ENCODE measurements around the gene CELF2.

Gene CELF2

DNA sequence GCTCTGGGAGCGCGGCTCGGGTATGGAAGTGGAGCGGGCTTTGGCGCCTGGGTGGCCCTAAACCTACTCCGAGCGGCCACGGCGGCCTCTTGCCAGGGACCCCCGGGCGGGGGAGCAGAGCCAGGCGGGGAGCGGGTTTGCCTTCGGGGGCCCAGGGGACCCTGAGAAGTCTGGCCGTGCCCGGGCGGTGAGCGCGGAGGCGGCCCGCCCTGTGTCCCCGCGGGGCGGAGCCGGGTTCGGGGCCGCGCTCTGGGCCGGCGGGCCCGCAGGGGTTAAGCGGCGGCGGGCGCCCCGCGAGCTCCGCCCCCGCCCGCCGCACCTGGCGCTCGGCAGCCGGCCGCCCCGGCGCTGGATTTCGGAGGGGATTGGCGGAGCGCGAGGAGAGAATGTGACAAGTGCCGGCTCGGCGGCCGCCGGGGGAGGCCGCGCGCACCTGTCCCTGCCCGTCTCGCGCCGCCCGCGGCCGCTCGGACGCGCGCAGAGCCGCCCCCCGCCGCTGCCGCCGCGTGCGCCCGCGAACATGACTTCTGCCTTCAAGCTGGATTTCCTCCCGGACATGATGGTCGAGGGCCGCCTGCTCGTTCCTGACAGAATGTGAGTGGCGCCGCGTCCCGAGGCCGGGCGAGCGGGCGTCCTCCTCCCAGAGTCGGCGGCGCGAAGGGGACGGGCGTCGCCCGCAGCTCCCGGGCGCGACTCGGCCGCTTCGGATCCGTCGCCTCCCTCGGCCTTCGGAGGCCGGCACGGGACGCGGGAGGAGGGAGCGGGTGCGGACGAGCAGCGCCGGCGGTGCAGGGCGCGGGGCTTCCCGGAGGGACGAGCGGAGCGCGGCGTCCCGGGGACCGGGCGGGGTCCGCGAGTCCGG is at the start of gene CELF2:
CELF2 (plus strand) TSS at position 303 of the 862 bp plus-strand sequence; CDS start at position 521, 218 bp downstream.
- no peaks in the 10 kb centered on the region for H3K9me3 ChIP-seq (ENCODE audit: control insufficient read depth, low read length)
- H3K36me3 ChIP-seq (ENCODE audit: control insufficient read depth, insufficient read depth, low read length, severe bottlenecking): no peaks in the 10 kb centered on the region
- H3K4me3 ChIP-seq (ENCODE audit: low read length): peak within 1 kb of the TSS; percentile 91
- DNase-seq (ENCODE audit: low read depth): peak; percentile 18
- H3K9ac ChIP-seq (ENCODE audit: low read length): peak within 1 kb of the TSS; percentile 88
- H3K4me1 ChIP-seq (ENCODE audit: control insufficient read depth, insufficient read depth, low read length): peaks cover 41% of the 10 kb centered on the region
- no peaks in the 10 kb centered on the region for H3K27me3 ChIP-seq (replicated peaks; ENCODE audit: control insufficient read depth, insufficient read depth, low read length)

DNA sequence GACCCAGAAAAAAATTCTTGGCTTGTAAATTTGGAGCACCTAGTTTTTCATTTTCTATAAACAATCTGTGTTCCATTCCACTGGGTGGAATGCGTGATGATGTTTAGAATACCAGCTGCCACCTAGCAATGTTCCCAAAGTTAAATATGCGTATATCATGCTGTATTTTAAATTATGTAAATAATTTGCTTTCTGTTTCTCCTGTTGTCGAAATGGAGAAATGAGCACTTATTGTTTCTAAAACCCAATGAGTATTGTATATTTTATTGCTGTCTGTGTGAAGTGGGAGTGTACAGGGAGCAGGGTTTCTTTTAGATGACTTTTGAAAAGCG is 49.4 kb upstream of the CELF2 start:
- no peak for DNase-seq (ENCODE audit: low read depth)
- no peak overlapping the region for H3K9ac ChIP-seq (ENCODE audit: low read length)
- no peak overlapping the region for H3K4me3 ChIP-seq (ENCODE audit: low read length)
- no peaks in the 10 kb centered on the region for H3K36me3 ChIP-seq (ENCODE audit: control insufficient read depth, insufficient read depth, low read length, severe bottlenecking)
- no peaks in the 10 kb centered on the region for H3K9me3 ChIP-seq (ENCODE audit: control insufficient read depth, low read length)
- no peaks in the 10 kb centered on the region for H3K27me3 ChIP-seq (replicated peaks; ENCODE audit: control insufficient read depth, insufficient read depth, low read length)
- H3K4me1 ChIP-seq (ENCODE audit: control insufficient read depth, insufficient read depth, low read length): peaks cover 6% of the 10 kb centered on the region

- Histone ChIP-seq H3K9me3 (ENCODE audit: control insufficient read depth, low read length) (no peaks in the 10 kb centered on the region), H3K4me1 (ENCODE audit: control insufficient read depth, insufficient read depth, low read length) (peaks cover 38% of the 10 kb centered on the region), H3K36me3 (ENCODE audit: control insufficient read depth, insufficient read depth, low read length, severe bottlenecking) (no peaks in the 10 kb centered on the region), H3K4me3 (ENCODE audit: low read length) (no peak overlapping the region), H3K27me3 (replicated peaks; ENCODE audit: control insufficient read depth, insufficient read depth, low read length) (no peaks in the 10 kb centered on the region), H3K9ac (ENCODE audit: low read length) (no peak overlapping the region)
- no peak for DNase-seq (ENCODE audit: low read depth)
Measured at GRCh38 chr10:10973310-10973709, 44.4 kb upstream of the CELF2 start.

GRCh38 chr10:10975647-10976046 is 42.0 kb upstream of the CELF2 start:
- peaks cover 46% of the 10 kb centered on the region for H3K4me1 ChIP-seq (ENCODE audit: control insufficient read depth, insufficient read depth, low read length)
- no peak for DNase-seq (ENCODE audit: low read depth)
- no peaks in the 10 kb centered on the region for H3K36me3 ChIP-seq (ENCODE audit: control insufficient read depth, insufficient read depth, low read length, severe bottlenecking)
- no peaks in the 10 kb centered on the region for H3K9me3 ChIP-seq (ENCODE audit: control insufficient read depth, low read length)
- H3K4me3 ChIP-seq (ENCODE audit: low read length): peak overlapping the region; percentile 1
- no peak overlapping the region for H3K9ac ChIP-seq (ENCODE audit: low read length)
- H3K27me3 ChIP-seq (replicated peaks; ENCODE audit: control insufficient read depth, insufficient read depth, low read length): no peaks in the 10 kb centered on the region

GRCh38 chr10:10976652-10977051 is 41.0 kb upstream of the CELF2 start:
- Histone ChIP-seq H3K4me1 (ENCODE audit: control insufficient read depth, insufficient read depth, low read length) (peaks cover 46% of the 10 kb centered on the region), H3K4me3 (ENCODE audit: low read length) (no peak overlapping the region), H3K27me3 (replicated peaks; ENCODE audit: control insufficient read depth, insufficient read depth, low read length) (no peaks in the 10 kb centered on the region), H3K9ac (ENCODE audit: low read length) (peak overlapping the region; percentile 55), H3K9me3 (ENCODE audit: control insufficient read depth, low read length) (no peaks in the 10 kb centered on the region), H3K36me3 (ENCODE audit: control insufficient read depth, insufficient read depth, low read length, severe bottlenecking) (no peaks in the 10 kb centered on the region)
- DNase-seq (ENCODE audit: low read depth): no peak

GRCh38 chr10:10977226-10977956 is 40.3 kb upstream of the CELF2 start:
- H3K9ac ChIP-seq (ENCODE audit: low read length): peak overlapping the region; percentile 78
- no peak for DNase-seq (ENCODE audit: low read depth)
- no peaks in the 10 kb centered on the region for H3K36me3 ChIP-seq (ENCODE audit: control insufficient read depth, insufficient read depth, low read length, severe bottlenecking)
- H3K4me1 ChIP-seq (ENCODE audit: control insufficient read depth, insufficient read depth, low read length): peaks cover 46% of the 10 kb centered on the region
- peak overlapping the region; percentile 63 for H3K4me3 ChIP-seq (ENCODE audit: low read length)
- H3K27me3 ChIP-seq (replicated peaks; ENCODE audit: control insufficient read depth, insufficient read depth, low read length): no peaks in the 10 kb centered on the region
- H3K9me3 ChIP-seq (ENCODE audit: control insufficient read depth, low read length): no peaks in the 10 kb centered on the region

- Histone ChIP-seq H3K4me3 (ENCODE audit: low read length) (peak overlapping the region; percentile 63), H3K9me3 (ENCODE audit: control insufficient read depth, low read length) (no peaks in the 10 kb centered on the region), H3K27me3 (replicated peaks; ENCODE audit: control insufficient read depth, insufficient read depth, low read length) (no peaks in the 10 kb centered on the region), H3K9ac (ENCODE audit: low read length) (peak overlapping the region; percentile 78), H3K36me3 (ENCODE audit: control insufficient read depth, insufficient read depth, low read length, severe bottlenecking) (no peaks in the 10 kb centered on the region), H3K4me1 (ENCODE audit: control insufficient read depth, insufficient read depth, low read length) (peaks cover 46% of the 10 kb centered on the region)
- DNase-seq (ENCODE audit: low read depth): no peak
Measured at GRCh38 chr10:10977978-10978377, 39.7 kb upstream of the CELF2 start.

DNA sequence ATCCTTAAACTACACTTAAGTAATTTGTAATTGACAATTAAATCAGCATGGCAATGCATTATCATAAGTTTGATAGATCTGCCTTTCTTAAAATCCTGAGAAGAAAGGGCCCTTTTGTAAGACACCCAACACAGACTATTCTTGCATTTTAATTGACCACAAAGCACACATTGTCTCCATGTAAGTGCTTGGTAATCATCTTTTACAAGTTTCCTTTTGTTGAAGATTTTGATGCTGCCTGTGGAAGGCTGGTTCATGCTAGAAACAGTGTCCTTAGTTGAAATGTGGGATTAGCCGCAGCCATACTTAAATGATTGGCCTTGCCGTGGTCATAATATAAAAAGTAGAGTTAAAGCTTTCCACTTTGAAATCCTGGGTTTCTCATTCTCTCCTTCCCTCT is 32.3 kb upstream of the CELF2 start:
- no peak overlapping the region for H3K9ac ChIP-seq (ENCODE audit: low read length)
- no peaks in the 10 kb centered on the region for H3K36me3 ChIP-seq (ENCODE audit: control insufficient read depth, insufficient read depth, low read length, severe bottlenecking)
- H3K27me3 ChIP-seq (replicated peaks; ENCODE audit: control insufficient read depth, insufficient read depth, low read length): no peaks in the 10 kb centered on the region
- DNase-seq (ENCODE audit: low read depth): no peak
- H3K4me3 ChIP-seq (ENCODE audit: low read length): no peak overlapping the region
- no peaks in the 10 kb centered on the region for H3K9me3 ChIP-seq (ENCODE audit: control insufficient read depth, low read length)
- H3K4me1 ChIP-seq (ENCODE audit: control insufficient read depth, insufficient read depth, low read length): no peaks in the 10 kb centered on the region

- H3K4me3 ChIP-seq (ENCODE audit: low read length): no peak overlapping the region
- DNase-seq (ENCODE audit: low read depth): no peak
- no peaks in the 10 kb centered on the region for H3K27me3 ChIP-seq (replicated peaks; ENCODE audit: control insufficient read depth, insufficient read depth, low read length)
- H3K9ac ChIP-seq (ENCODE audit: low read length): no peak overlapping the region
- H3K9me3 ChIP-seq (ENCODE audit: control insufficient read depth, low read length): no peaks in the 10 kb centered on the region
- H3K36me3 ChIP-seq (ENCODE audit: control insufficient read depth, insufficient read depth, low read length, severe bottlenecking): no peaks in the 10 kb centered on the region
- H3K4me1 ChIP-seq (ENCODE audit: control insufficient read depth, insufficient read depth, low read length): no peaks in the 10 kb centered on the region
Measured at GRCh38 chr10:10986606-10987005, 31.1 kb upstream of the CELF2 start.

- Histone ChIP-seq H3K9me3 (ENCODE audit: control insufficient read depth, low read length) (no peaks in the 10 kb centered on the region), H3K9ac (ENCODE audit: low read length) (no peak overlapping the region), H3K27me3 (replicated peaks; ENCODE audit: control insufficient read depth, insufficient read depth, low read length) (no peaks in the 10 kb centered on the region), H3K4me3 (ENCODE audit: low read length) (no peak overlapping the region), H3K4me1 (ENCODE audit: control insufficient read depth, insufficient read depth, low read length) (no peaks in the 10 kb centered on the region), H3K36me3 (ENCODE audit: control insufficient read depth, insufficient read depth, low read length, severe bottlenecking) (no peaks in the 10 kb centered on the region)
- DNase-seq (ENCODE audit: low read depth): no peak
Measured at GRCh38 chr10:10987111-10987510, 30.6 kb upstream of the CELF2 start.

DNA sequence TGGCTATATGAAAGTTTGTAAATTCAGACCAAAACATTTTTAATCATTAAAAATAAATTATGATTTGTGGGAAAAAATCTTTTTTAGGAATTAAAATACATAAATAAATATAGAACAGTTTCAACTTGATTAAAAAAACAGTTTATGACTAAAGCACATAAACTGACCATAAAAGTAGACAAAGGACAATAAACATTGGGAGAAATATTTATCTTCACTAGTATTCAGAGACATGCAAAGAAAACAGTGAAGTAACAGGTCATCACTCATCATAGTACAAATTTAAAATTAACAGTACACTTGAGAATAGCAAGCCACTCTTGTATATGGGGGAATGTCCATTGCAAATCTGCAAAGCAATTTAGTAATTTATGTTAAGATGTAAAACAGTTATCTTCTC is 28.0 kb upstream of the CELF2 start:
- Histone ChIP-seq H3K4me3 (ENCODE audit: low read length) (no peak overlapping the region), H3K4me1 (ENCODE audit: control insufficient read depth, insufficient read depth, low read length) (no peaks in the 10 kb centered on the region), H3K9me3 (ENCODE audit: control insufficient read depth, low read length) (peaks cover 5% of the 10 kb centered on the region), H3K36me3 (ENCODE audit: control insufficient read depth, insufficient read depth, low read length, severe bottlenecking) (no peaks in the 10 kb centered on the region), H3K27me3 (replicated peaks; ENCODE audit: control insufficient read depth, insufficient read depth, low read length) (no peaks in the 10 kb centered on the region), H3K9ac (ENCODE audit: low read length) (no peak overlapping the region)
- no peak for DNase-seq (ENCODE audit: low read depth)

Measured in adipocyte (in vitro differentiated cells).